Measurements from ENCODE around the gene MFSD2B.

GRCh38 chr2:24024996-24025663 lies 15.2 kb downstream of the MFSD2B start:
- TF ChIP-seq CTCF (IDR thresholded peaks at IDR 0.05) (no peak), EZH2 (IDR thresholded peaks at IDR 0.05) (no peak)
